HG03045 (cell line): ENCODE measurements around the gene TGFBR3L.
"Not testable (repeated sequence)": the region's sequence is repeated elsewhere in the genome, so short reads cannot be mapped to it uniquely, and the experiment has no call there.

Experiments used
- ATAC-seq: cut with Tn5 transposase; IDR thresholded peaks from one replicate; pipeline ENCODE4 v1.9.1; 2021; ENCODE audit warnings: mild to moderate bottlenecking, moderate library complexity; ENCODE audit not compliant: unreplicated experiment

TGFBR3L gene

GRCh38 chr19:7926727-7927604 is 12.3 kb downstream of the TGFBR3L start:
- ATAC-seq: no peak

DNA sequence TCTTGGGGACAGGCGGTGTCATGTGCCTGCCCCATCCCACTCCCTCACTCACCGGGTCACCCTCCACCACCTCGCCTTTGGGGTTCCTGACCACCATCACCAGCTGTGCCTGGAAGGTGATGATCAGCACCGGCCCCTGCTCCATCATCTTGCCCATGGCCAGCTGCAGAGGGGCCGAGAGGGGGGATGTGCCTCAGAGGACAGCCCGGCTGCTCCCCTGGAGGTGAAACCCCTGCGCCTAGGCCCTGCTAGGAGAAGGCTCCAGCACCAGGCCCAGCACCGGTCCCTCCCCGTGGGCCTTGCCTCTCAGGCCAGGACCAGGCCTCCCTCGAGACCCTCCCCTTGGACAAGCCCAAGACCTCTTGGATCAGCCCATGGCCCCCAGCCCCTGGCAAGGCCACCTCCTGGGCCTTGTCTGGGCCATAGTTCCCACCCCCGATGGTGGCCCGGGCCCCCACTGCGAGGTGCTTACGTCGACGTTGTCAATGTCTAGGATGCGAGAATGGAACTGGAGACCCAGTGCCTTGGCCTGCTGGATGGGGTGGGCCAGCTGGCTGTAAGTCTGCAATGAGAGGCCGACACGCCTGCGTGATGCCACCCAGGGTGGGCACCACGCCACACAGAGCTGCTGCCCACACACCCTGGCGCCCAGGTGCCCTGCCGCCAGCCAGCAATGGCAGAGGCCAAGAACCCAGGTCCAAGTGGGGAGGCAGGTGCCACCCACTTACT is 13.1 kb downstream of the TGFBR3L start:
- no peak for ATAC-seq

- ATAC-seq: no peak
These were observed 13.7 kb downstream of the TGFBR3L start for GRCh38 chr19:7928334-7928706.

DNA sequence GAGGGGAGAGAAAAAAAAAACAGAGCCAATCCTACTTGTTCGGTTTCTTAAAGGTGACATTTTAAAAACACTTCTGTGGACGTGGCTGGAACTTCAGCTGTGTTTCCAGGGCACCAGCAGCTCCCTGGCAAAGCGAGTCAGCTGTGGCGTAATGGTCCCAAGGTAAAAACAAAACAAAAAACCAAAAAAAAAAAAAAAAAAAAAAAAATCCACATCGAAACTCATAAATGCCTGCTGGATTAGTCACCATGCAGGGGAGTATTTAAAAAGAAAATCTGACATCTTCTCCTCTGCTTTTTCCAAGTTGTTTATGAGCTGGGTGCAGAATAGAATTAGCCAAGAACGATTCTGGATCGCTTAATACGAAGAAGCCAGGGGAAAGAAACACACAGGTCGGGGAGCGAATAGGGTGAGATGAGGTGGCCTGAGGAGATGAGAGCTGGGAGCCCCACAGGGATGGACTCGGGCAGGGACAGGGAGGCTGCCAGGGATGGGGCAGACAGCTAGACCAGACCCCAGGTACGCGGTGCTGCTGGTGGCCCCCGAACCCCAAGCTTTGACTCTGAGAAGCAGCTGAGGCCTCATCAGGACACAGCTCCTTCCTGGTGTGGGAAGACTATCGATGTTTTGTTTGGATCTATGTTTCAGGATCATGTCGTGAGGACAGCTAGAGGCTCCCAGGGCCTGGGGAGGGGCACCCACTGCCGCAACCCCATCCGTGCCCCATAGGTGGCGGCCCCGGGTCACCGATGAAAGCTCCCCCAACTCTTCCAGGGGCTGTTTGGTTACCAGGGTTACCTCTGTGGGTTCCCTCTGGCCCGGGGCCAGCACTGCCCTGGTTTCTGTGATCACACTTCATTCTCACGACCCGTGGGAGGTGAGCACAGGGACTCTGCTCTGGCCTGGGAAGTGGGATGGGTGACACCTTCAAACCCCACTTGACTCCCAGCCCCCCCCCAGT is 14.4 kb downstream of the TGFBR3L start:
- no peak for ATAC-seq

GRCh38 chr19:7930030-7930429 is 15.4 kb downstream of the TGFBR3L start:
- not testable (repeated sequence) for ATAC-seq

GRCh38 chr19:7930765-7931164 is 16.1 kb downstream of the TGFBR3L start:
- ATAC-seq: no peak

- ATAC-seq: no peak
These were observed 16.8 kb downstream of the TGFBR3L start for GRCh38 chr19:7931221-7932061.

- ATAC-seq: no peak
These were observed 17.8 kb downstream of the TGFBR3L start for GRCh38 chr19:7932276-7932929.

- no peak for ATAC-seq
These were observed 18.3 kb downstream of the TGFBR3L start for GRCh38 chr19:7932930-7933300.

- no peak for ATAC-seq
These were observed 18.8 kb downstream of the TGFBR3L start for GRCh38 chr19:7933411-7933810.

DNA sequence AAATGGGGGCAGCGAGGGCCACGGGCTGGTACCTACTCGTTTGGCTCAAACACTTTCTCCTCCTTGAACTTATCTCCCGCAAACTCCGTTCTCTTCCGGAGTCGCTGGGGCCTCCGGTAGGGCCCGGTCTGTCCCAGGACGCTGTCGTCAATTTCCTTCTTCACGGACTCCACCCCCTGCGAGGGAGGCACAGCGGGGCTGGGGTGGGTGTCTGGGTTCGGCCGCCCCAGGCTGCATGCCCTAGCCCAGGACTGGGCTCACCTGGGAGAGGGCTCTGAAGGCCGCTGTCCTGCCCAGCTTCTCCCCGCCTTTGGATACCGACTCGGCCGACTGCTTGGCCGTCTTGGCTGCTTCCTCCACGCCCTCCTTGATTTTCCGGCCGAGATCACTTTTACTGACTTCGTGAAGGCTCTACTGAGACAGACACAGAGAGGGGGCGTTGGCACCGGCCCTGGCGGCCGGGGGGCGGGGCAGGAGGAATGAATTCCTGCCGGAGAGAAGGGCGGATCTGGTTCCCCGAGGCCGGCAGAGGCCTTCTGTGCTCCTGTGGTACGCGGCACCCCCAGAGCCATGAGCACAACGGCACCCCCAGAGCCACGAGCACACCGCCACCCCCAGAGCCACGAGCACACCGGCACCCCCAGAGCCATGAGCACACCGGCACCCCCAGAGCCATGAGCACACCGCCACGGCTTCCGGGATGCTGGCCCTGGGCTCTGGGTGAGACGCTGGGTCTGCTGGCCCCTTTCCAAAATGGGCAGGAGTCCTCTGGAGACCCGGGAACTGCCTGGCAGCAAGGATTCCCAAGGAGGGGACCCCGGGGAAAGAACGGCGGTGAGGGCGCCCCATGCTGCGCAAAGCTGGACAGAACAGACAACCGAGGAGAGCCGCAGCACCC is 19.4 kb downstream of the TGFBR3L start:
- no peak for ATAC-seq

GRCh38 chr19:7934766-7935165 is 20.1 kb downstream of the TGFBR3L start:
- ATAC-seq: no peak

DNA sequence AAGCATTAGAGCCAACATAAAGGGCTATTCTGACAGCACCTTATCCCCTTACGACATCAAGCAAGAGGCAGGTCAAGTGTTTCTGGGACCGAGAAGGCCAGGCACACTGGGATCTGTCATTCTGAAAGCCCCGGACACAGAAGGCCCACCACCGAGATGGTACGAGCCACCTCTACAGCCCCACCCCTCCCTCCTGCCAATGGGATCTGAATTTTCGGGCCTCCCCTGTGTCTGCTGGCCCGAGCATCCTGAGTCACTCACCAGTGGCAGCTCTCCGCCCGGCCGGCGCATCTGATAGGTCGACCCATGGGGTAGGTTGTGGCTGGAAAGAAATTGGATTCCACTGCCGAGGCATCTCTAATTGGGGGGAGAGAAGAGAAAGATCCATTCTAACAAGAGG is 26.2 kb downstream of the TGFBR3L start:
- no peak for ATAC-seq

DNA sequence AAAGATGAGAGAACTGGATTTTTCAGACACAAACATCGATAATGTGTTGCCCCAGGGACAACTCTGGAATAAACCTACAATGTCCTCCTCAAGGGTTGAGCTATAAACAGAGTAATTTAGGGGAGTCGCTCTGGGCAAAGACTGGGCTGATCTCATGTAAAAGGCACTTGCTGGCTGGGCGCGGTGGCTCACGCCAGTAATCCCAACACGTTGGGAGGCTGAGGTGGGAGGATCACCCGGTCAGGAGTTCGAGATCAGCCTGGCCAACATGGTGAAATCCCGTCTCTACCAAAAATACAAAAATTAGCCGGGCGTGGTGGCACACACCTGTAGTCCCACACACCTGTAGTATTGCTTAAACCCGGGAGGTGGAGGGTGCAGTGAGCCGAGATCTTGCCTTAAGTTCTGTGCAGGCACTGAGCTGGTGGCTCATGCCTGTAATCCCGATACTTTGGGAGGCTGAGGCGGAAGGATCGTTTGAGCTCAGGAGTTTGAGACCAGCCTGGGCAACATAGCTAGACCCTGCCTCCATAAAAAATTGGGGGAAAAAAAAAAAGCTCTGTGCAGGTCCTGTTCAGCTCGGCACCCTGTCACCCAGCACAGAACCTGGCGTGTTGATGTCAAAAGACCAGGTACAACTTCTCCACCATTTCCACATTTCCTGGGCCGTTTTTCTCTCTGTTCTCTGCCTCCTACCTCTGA is 27.4 kb downstream of the TGFBR3L start:
- ATAC-seq: no peak

DNA sequence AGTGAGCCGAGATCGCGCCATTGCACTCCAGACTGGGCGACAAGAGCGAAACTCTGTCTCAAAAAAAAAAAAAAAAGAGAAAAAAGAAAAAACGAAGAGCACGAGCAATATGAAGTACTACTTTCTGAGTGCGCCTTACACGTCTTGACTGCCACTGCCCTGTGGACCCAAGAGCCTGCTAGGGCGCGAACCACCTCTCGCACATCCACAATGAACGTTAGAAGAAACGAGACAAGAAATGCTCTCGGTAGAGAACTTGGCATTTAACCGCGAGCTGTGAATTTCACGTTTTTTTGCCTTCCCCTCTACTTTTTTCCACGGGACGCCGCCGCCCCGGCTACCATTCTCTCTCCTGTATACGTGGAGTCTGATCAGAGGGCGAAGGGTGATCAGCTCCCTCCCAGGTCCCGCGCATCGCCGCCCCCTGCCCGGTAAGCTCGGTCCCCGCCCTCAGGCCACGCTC is 28.4 kb downstream of the TGFBR3L start:
- no peak for ATAC-seq

- ATAC-seq: peak; percentile 97
These were observed 29.0 kb downstream of the TGFBR3L start, which contains the start of gene TIMM44 for GRCh38 chr19:7943444-7944176. Gene TIMM44 (minus strand): TSS chr19:7943666. CDS start chr19:7943651, 15 bp downstream.

DNA sequence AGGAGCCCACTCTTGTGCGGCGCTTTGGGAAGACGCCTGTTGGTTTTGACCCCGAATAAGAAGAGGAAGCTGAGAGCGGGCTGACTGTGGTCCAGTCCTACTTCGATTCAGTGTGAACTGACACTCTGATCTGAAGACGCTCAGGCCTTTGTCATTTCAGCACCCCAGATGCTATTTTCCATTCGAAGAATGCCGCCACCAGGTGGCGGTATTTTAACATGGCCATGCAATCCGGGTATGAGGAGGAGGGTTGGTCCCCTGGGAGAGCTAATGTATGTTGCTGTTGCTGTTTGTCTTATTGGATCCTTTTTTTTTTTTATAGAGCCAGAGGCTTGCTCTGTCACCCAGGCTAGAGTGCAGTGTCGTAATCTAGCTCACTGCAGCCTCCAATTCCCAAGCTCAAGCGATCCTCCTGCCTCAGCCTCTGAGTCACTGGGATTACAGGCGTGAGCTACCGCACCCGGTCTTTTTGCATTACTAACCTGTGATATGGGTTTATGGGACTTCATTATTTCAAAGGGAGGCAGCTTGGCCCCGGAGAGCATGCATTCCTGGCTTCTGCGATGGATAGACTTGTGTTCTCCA is 29.6 kb downstream of the TGFBR3L start:
- ATAC-seq: no peak
